K562 (cell line): ENCODE data around the gene ZNF644. TPM values are rescaled to one million over a fixed set of nuclear protein-coding genes. Genes with fewer than 3 reads are reported as not detected.

Source experiments
- ATAC-seq: fragments of 200-7000 bp; cut with Tn5 transposase; 3 replicates; pipeline ENCODE4 v1.9.1; 2020; ENCODE audit warnings: moderate library complexity
- BruUV-seq: library from RNA; stranded (reverse); fragments of 400-500 nt; replicated peaks from 2 replicates; lab custom pipeline; 2021; lab: Mats Ljungman, UMichigan
- CTCF ChIA-PET: fragments of 300-600 bp; formaldehyde crosslinking; extraction: SDS; loops from one replicate; lab custom pipeline; 2021; ENCODE audit warnings: low intra/inter-chr PET ratio; lab: Yijun Ruan, JAX
- POLR2A ChIA-PET: fragments of 300-600, 350-650 bp; sonication (Branson Sonifier 250); formaldehyde crosslinking; extraction: SDS; loops from one replicate; lab custom pipeline; 2021; ENCODE audit warnings: antibody characterized with exemption, inconsistent platforms; lab: Yijun Ruan, JAX
- DNase-seq, 4 experiments: peaks; one replicate each; pipeline versions ENCODE4 v3.0.0 to v3.0.0-alpha.2; 2011 to 2018; ENCODE audit warnings: low spot score in 3 of 4, mixed read lengths in 3 of 4; ENCODE audit errors: extremely low read depth in 1 of 4
- FAIRE-seq: peaks from 2 replicates; lab custom pipeline; 2011; peaks lifted over from hg19 to GRCh38; lab: Jason Lieb, UNC
- H2AFZ ChIP-seq: 2 replicates; pipeline ENCODE4 v1.6.0; 2011; ENCODE audit warnings: low read depth, low read length, control low read depth, inconsistent platforms
- H3K27ac ChIP-seq: fragments of 200-600 bp; 3 replicates; pipeline ENCODE4 v1.8.0; 2011; ENCODE audit warnings: low read depth, mild to moderate bottlenecking, control low read depth, inconsistent platforms, low read length, moderate library complexity, mixed read lengths; ENCODE audit errors: extremely low read depth
- H3K27me3 ChIP-seq, 2 experiments: fragments of 300-600 bp in 1 of 2; 2 replicates in 1 of 2; 3 replicates in 1 of 2; pipeline versions ENCODE4 v1.6.0 to v1.8.0; 2011; ENCODE audit warnings: inconsistent platforms in 2 of 2, low read length in 2 of 2, mild to moderate bottlenecking in 1 of 2, mixed read lengths in 1 of 2, moderate library complexity in 1 of 2; ENCODE audit not compliant: control insufficient read depth in 2 of 2, insufficient read depth in 2 of 2
- H3K36me3 ChIP-seq: fragments of 300-600 bp; 3 replicates; pipeline ENCODE4 v1.8.0; 2011; ENCODE audit warnings: mild to moderate bottlenecking, low read length, inconsistent platforms; ENCODE audit not compliant: control insufficient read depth, insufficient read depth
- H3K4me1 ChIP-seq, 2 experiments: fragments of 200-600 bp in 1 of 2; replicated peaks in 1 of 2; 2 replicates in 1 of 2; 3 replicates in 1 of 2; pipeline versions ENCODE4 v1.5.1 to v1.8.0; 2011; ENCODE audit warnings: inconsistent platforms in 2 of 2, low read length in 2 of 2, mild to moderate bottlenecking in 1 of 2, mixed read lengths in 1 of 2, moderate library complexity in 1 of 2; ENCODE audit not compliant: control insufficient read depth in 2 of 2, insufficient read depth in 2 of 2
- H3K4me2 ChIP-seq: 2 replicates; pipeline ENCODE4 v1.6.1; 2011; ENCODE audit warnings: low read length, control low read depth, inconsistent platforms, mixed read lengths; ENCODE audit not compliant: insufficient read depth
- H3K4me3 ChIP-seq: fragments of 200-600 bp; sonication (generic), shearing (Covaris generic); 2 replicates; pipeline ENCODE4 v1.5.1; 2016; ENCODE audit warnings: control low read depth, inconsistent platforms
- H3K79me2 ChIP-seq: fragments of 200-600 bp; 3 replicates; pipeline ENCODE4 v1.8.0; 2011; ENCODE audit warnings: low read length, inconsistent platforms; ENCODE audit not compliant: control insufficient read depth, insufficient read depth
- H3K9ac ChIP-seq, 2 experiments: 2 replicates each; pipeline versions ENCODE4 v1.6.0 to v1.6.1; 2011; ENCODE audit warnings: low read depth in 2 of 2, low read length in 2 of 2, control low read depth in 1 of 2, inconsistent platforms in 1 of 2, mild to moderate bottlenecking in 1 of 2, mixed read lengths in 1 of 2; ENCODE audit not compliant: insufficient read depth in 1 of 2
- H3K9me1 ChIP-seq: one replicate; pipeline ENCODE4 v1.6.0; 2011; ENCODE audit warnings: inconsistent platforms, mild to moderate bottlenecking, low read length, moderate library complexity; ENCODE audit not compliant: control insufficient read depth, insufficient read depth
- H3K9me3 ChIP-seq: replicated peaks from 2 replicates; pipeline ENCODE4 v1.5.1; 2011; ENCODE audit warnings: low read depth, low read length, inconsistent platforms; ENCODE audit not compliant: control insufficient read depth, insufficient read depth
- H4K20me1 ChIP-seq: replicated peaks from 2 replicates; pipeline ENCODE4 v1.6.1; 2011; ENCODE audit warnings: low read length, inconsistent platforms, mixed read lengths; ENCODE audit not compliant: control insufficient read depth, insufficient read depth
- MIER1 ChIP-seq: fragments of 450-650 bp; IDR thresholded peaks from 2 replicates; pipeline ENCODE4 v1.6.1; 2016; ENCODE audit warnings: antibody characterized with exemption, mild to moderate bottlenecking, low read depth
- PRDM10 ChIP-seq: fragments of 450-650 bp; IDR thresholded peaks from 2 replicates; pipeline ENCODE4 v1.6.1; 2018; ENCODE audit not compliant: partially characterized antibody
- PRPF4 ChIP-seq: fragments of 200-400 bp; formaldehyde crosslinking; IDR thresholded peaks from one replicate; pipeline ENCODE4 v1.6.1; 2017; ENCODE audit warnings: low read length, low read depth, mild to moderate bottlenecking; ENCODE audit not compliant: insufficient read depth, poor library complexity, severe bottlenecking
- ZKSCAN8 ChIP-seq: fragments of 200-800 bp; sonication (Bioruptor generic); IDR thresholded peaks from 2 replicates; pipeline ENCODE4 v1.6.1; 2016; ENCODE audit warnings: missing genetic modification characterization, missing compliant biosample characterization
- ZNF644 ChIP-seq: fragments of 200-800 bp; sonication (Bioruptor generic); IDR thresholded peaks from 2 replicates; pipeline ENCODE4 v1.6.1; 2016; ENCODE audit warnings: low read depth, missing genetic modification characterization, missing compliant biosample characterization
- WGBS: fragments of 100-300 bp; shearing (Covaris generic); methylation state at CpG from one replicate; pipeline ENCODE4 v1.1.6; 2016; ENCODE audit warnings: low coverage, mixed read lengths; ENCODE audit not compliant: insufficient coverage; ENCODE audit errors: missing lambda C conversion rate; 5-methylcytosine and 5-hydroxymethylcytosine counted together
- in situ Hi-C: fragments of 300-500 bp; cut with MboI; formaldehyde crosslinking; loops from 4 replicates; pipeline ENCODE4 v1.15.0; 2018; ENCODE audit warnings: inconsistent platforms, mixed read lengths
- intact Hi-C: fragments of 100-400 bp; cut with micrococcal nuclease; formaldehyde crosslinking; loops from 2 replicates; pipeline ENCODE4 v1.14.2; 2022
- polyA plus RNA-seq, 8 experiments: library from polyadenylated mRNA; depleted of rRNA in 4 of 8; stranded (reverse) in 5 of 8; unstranded in 3 of 8; fragments of >200 nt; fragmentation: Nextera tagmentation in 2 of 8; fragmentation: Illumina TruSeq in 1 of 8; extraction: Ambion mirVana in 2 of 8; extraction: Trizol in 1 of 8; gene quantifications; 2 replicates each; pipeline versions ENCODE4 v1.2.1 to v1.2.3, GENCODE V29; 2011 to 2014; ENCODE audit warnings: inconsistent platforms in 1 of 8, missing spikeins in 1 of 8
- total RNA-seq, 7 experiments: library from RNA; depleted of rRNA in 6 of 7; stranded (reverse); fragments of >200 nt in 6 of 7; fragmentation: Illumina TruSeq in 2 of 7; extraction: Trizol in 2 of 7; gene quantifications; 2 replicates each; pipeline versions ENCODE4 v1.2.1 to v1.2.3, GENCODE V29; 2011 to 2021; ENCODE audit warnings: low replicate concordance in 1 of 7

ZNF644 gene
- total and polyA plus RNA-seq, 9 of the 15 experiments (the other 6 are each of a cell fraction or from before 2014, with no cell fraction given): 25.3 to 71.4 (median 39.6) TPM

- POLR2A ChIA-PET: interaction anchor here (1.2 kb wide), 1 partner anchor 11 kb away, joined by 3 read pairs; no protein-coding TSS in a partner anchor
Observed at GRCh38 chr1:90924982-90925381, 96.9 kb downstream of the ZNF644 start.

GRCh38 chr1:90922996-90923395 is 98.8 kb downstream of the ZNF644 start:
- Histone ChIP-seq H2AFZ (no peak overlapping the region), H3K9me3 (peaks cover 11% of the 10 kb centered on the region; the same call in 1 of the 2 replicates)
- no peak for TF ChIP-seq PRPF4
- TF ChIP-seq PRDM10: peak; percentile 16
- TF ChIP-seq ZKSCAN8 (CRISPR knock-in tag): no peak
- TF ChIP-seq, all 486 proteins: peak for 1
- H3K27me3 ChIP-seq: no peaks in the 10 kb centered on the region
- DNase-seq: no peak
- no peaks in the 10 kb centered on the region for H4K20me1 ChIP-seq
- ChIA-PET POLR2A (interaction anchor here (0.6 kb wide), 1 partner anchor 62 kb away, joined by 3 read pairs; no protein-coding TSS in a partner anchor), CTCF (no interaction called here)
- H3K9me1 ChIP-seq: no peaks in the 10 kb centered on the region
- in situ Hi-C loops: no loop called here
- no peak overlapping the region for H3K27ac ChIP-seq
- peaks cover 90% of the 10 kb centered on the region for H3K79me2 ChIP-seq
- H3K36me3 ChIP-seq: peaks cover 6% of the 10 kb centered on the region; the same call in 1 of the 3 replicates
- ATAC-seq: peak; percentile 28; the same call in 2 of the 3 replicates
- H3K9ac ChIP-seq: no peak overlapping the region
- H3K4me3 ChIP-seq: no peak overlapping the region
- WGBS: 66% methylated on average over 2 of the region's 2 CpGs
- peaks cover 3 to 27% of the 10 kb centered on the region in 2 experiments; a peak in 2 of 5 replicates for H3K4me1 ChIP-seq
- intact Hi-C loops: no loop called here
- no peak for FAIRE-seq
- H3K4me2 ChIP-seq: no peak overlapping the region
- BruUV-seq: no TSS peak

More at GRCh38 chr1:90924982-90925381, 96.9 kb downstream of the ZNF644 start:
- ATAC-seq (no peak), FAIRE-seq (no peak), DNase-seq (no peak)
- no peak overlapping the region for H3K4me2 ChIP-seq
- H3K27ac ChIP-seq: peak overlapping the region; percentile 77; the same call in 1 of the 3 replicates
- in situ Hi-C loops (no loop called here), intact Hi-C loops (no loop called here)
- H4K20me1 ChIP-seq: no peaks in the 10 kb centered on the region
- H3K9me1 ChIP-seq: no peaks in the 10 kb centered on the region
- CTCF ChIA-PET: no interaction called here
- no peaks in the 10 kb centered on the region for H3K27me3 ChIP-seq
- H3K79me2 ChIP-seq: peaks cover 86% of the 10 kb centered on the region
- H3K4me1 ChIP-seq: peaks cover 3 to 27% of the 10 kb centered on the region in 2 experiments; a peak in 2 of 5 replicates
- WGBS: 84% methylated on average over 4 of the region's 4 CpGs
- H3K4me3 ChIP-seq: no peak overlapping the region
- no peak overlapping the region for H3K9ac ChIP-seq
- TF ChIP-seq ZNF644 (tag): peak; percentile 39; the same call in 1 of the 2 replicates
- no peak for TF ChIP-seq MIER1
- peaks cover 11% of the 10 kb centered on the region; the same call in 1 of the 2 replicates for H3K9me3 ChIP-seq
- no TSS peak for BruUV-seq
- no peak overlapping the region for H2AFZ ChIP-seq
- H3K36me3 ChIP-seq: peaks cover 6% of the 10 kb centered on the region; the same call in 1 of the 3 replicates
